HUES6 (cell line): ENCODE measurements around the gene ZNF700.
"Not testable (repeated sequence)": the region's sequence is repeated elsewhere in the genome, so short reads cannot be mapped to it uniquely, and the experiment has no call there.

Source experiments
- H3K27ac ChIP-seq: 2 replicates; pipeline ENCODE4 v1.7.0; 2013; ENCODE audit warnings: low read depth, mild to moderate bottlenecking, low read length, inconsistent platforms
- H3K27me3 ChIP-seq: 2 replicates; pipeline ENCODE4 v1.6.1; 2013; ENCODE audit warnings: low read length; ENCODE audit not compliant: control insufficient read depth, insufficient read depth
- H3K36me3 ChIP-seq: 2 replicates; pipeline ENCODE4 v1.6.1; 2013; ENCODE audit warnings: low read length; ENCODE audit not compliant: control insufficient read depth, insufficient read depth
- H3K4me1 ChIP-seq: 2 replicates; pipeline ENCODE4 v1.6.1; 2013; ENCODE audit warnings: low read length; ENCODE audit not compliant: control insufficient read depth, insufficient read depth
- H3K4me3 ChIP-seq: 2 replicates; pipeline ENCODE4 v1.5.1; 2013; ENCODE audit warnings: low read depth, low read length
- H3K9ac ChIP-seq: one replicate; pipeline ENCODE4 v1.6.1; 2013; ENCODE audit warnings: mild to moderate bottlenecking, low read length
- H3K9me3 ChIP-seq: 2 replicates; pipeline ENCODE4 v1.6.1; 2013; ENCODE audit warnings: low read depth, low read length; ENCODE audit not compliant: control insufficient read depth, insufficient read depth

ZNF700 gene

GRCh38 chr19:11924886-11925650 is at the start of gene ZNF700:
TSS of gene ZNF700 (plus strand) at chr19:11925107. CDS start at chr19:11925211, 104 bp downstream.
- no peaks in the 10 kb centered on the region for H3K27me3 ChIP-seq
- H3K36me3 ChIP-seq, result no peaks in the 10 kb centered on the region
- peaks cover 40% of the 10 kb centered on the region; the same call in 1 of the 2 replicates for H3K9me3 ChIP-seq
- peak within 1 kb of the TSS; percentile 65; the same call in 1 of the 2 replicates for H3K4me3 ChIP-seq
- no peak within 1 kb of the TSS for H3K9ac ChIP-seq
- H3K4me1 ChIP-seq, result peaks cover 3% of the 10 kb centered on the region; the same call in 1 of the 2 replicates
- H3K27ac ChIP-seq, result peak within 1 kb of the TSS; percentile 22; the same call in 1 of the 2 replicates

GRCh38 chr19:11879687-11880266 is 45.1 kb upstream of the ZNF700 start:
- not testable (repeated sequence) for H3K4me3 ChIP-seq, H3K4me1 ChIP-seq, H3K9ac ChIP-seq, H3K27me3 ChIP-seq, H3K36me3 ChIP-seq, H3K27ac ChIP-seq
- H3K9me3 ChIP-seq, result peaks cover 36% of the 10 kb centered on the region

- Histone ChIP-seq H3K9me3 (peaks cover 33% of the 10 kb centered on the region), H3K27me3 (no peaks in the 10 kb centered on the region), H3K36me3 (no peaks in the 10 kb centered on the region), H3K4me1 (no peaks in the 10 kb centered on the region), H3K9ac (no peak overlapping the region), H3K4me3 (no peak overlapping the region), H3K27ac (no peak overlapping the region)
Observed at GRCh38 chr19:11880598-11880997, 44.3 kb upstream of the ZNF700 start.

DNA sequence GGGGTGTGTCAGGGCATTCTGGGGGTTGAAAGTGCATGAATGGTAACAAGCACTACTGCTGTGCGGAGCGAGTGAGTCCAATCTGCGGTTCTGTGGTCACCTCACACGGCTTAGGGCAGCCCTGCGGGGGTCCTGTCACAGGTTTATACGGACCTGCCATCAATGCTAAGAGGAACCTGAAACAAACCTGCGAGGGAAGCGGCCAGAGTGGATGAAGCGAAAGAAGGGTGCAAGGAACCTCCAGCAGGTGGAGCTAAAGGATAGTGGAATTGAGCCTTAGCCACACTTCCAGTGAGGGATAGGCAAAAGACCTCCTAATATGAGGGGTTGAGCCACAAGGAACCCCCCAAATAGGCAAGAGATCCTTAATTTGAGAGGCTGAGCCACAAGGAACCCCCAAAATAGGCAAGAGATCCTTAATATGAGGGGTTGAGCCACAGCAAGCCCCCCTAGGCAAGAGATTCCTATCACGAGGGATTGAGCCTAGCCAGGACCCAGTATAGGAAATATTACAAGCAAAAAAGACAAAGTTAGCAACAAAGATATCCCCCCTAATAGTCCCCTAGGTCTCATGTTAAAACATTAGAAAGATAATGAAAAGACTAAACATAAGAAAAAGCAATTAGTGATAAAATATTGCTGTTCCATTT is 43.6 kb upstream of the ZNF700 start:
- Histone ChIP-seq H3K36me3 (no peaks in the 10 kb centered on the region), H3K9ac (no peak overlapping the region), H3K27ac (no peak overlapping the region), H3K4me1 (no peaks in the 10 kb centered on the region), H3K4me3 (no peak overlapping the region), H3K9me3 (peaks cover 33% of the 10 kb centered on the region), H3K27me3 (no peaks in the 10 kb centered on the region)

DNA sequence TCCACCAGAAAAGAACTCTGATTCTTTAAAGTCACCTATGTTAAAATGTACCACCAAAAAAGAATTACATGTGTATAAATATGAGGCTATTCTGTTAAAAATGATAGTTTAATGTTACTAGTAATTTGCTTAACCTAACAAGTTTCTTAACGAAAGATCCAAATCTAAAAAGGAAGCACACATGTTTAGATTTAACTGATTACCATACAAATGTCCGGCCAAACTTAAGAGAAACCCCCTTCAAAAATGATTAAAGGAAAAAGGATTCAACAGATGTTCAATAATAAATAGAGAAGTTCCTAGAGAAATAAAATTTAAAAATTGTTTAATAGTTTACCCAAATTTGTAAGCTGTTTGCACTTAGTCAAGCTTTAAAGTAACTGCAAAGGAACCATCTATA is 42.3 kb upstream of the ZNF700 start:
- Histone ChIP-seq H3K9me3 (peaks cover 36% of the 10 kb centered on the region), H3K4me1 (peaks cover 3% of the 10 kb centered on the region; the same call in 1 of the 2 replicates), H3K36me3 (no peaks in the 10 kb centered on the region), H3K4me3 (no peak overlapping the region), H3K27me3 (no peaks in the 10 kb centered on the region), H3K27ac (no peak overlapping the region), H3K9ac (no peak overlapping the region)

DNA sequence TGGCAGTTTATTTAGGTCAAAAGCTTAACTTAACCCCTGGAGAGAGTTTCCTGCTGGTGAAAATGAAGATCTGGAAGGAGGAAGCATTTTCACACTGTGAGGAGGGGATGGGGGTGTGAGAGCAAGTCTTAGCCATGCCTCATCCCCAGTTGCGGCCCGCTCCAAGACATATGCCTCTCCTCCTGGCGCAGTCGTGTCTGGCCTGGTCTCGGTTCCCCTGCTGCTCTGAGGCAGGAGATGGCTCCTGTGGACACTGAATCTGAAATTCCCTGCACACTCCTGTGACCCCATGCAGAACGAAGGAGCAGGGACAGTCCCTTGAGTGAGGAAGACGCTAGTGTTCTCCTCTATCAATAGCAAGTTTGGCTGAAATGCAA is 37.7 kb upstream of the ZNF700 start:
- Histone ChIP-seq H3K36me3 (no peaks in the 10 kb centered on the region), H3K27ac (no peak overlapping the region), H3K4me1 (peaks cover 3% of the 10 kb centered on the region; the same call in 1 of the 2 replicates), H3K9me3 (peaks cover 30% of the 10 kb centered on the region), H3K27me3 (no peaks in the 10 kb centered on the region), H3K4me3 (peak overlapping the region; percentile 58; the same call in 1 of the 2 replicates), H3K9ac (no peak overlapping the region)

DNA sequence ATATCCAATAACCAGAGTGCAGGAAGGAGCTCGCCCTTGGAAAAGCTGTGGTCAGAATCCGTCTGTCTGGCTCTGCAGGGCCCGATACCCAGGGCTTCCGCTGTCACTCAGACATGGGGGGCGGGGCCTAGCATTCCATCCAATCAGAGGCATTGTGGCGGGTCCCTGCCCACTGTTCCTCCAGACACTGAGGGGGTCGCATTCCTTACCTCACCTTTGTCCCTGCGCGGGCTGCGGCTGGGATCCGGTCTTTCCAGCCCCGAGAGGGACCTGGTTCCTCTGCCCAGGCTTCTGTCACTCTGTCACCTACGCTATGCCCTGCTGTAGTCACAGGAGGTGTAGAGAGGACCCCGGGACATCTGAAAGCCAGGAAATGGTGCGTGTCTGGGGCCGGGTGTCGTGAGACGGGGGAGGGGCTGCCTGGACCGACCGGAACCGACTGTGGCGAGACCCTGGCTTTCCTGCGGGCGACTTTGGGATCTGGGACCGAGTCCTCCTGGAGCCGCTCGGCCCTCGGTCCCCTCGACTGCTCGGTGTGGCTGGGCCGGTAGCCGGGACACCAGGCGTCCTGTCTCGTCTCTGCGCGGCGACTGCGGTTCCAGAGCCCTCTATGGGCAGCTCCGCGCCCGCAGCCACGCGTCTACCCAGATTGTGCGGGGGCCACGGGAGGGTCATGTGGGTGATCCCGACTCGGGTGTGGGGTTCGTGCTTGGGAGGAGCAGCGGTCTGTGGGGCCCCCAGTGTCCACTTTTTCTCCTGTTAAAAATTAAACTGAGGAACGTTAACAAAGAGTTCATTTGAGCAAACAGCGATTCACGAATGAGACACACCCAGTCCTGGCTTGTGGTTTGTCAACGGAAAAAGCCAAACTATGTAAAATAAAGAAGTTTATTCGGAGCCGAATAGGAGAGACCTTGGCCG is 37.0 kb upstream of the ZNF700 start, which contains the start of gene ZNF69:
TSS of gene ZNF69 (plus strand) at position 172 of the 921 bp plus-strand sequence. CDS start at position 314, 142 bp downstream.
- Histone ChIP-seq H3K27me3 (no peaks in the 10 kb centered on the region), H3K27ac (no peak within 1 kb of the TSS), H3K9me3 (peaks cover 33% of the 10 kb centered on the region), H3K36me3 (no peaks in the 10 kb centered on the region), H3K4me1 (peaks cover 3% of the 10 kb centered on the region; the same call in 1 of the 2 replicates), H3K4me3 (peak within 1 kb of the TSS; percentile 58; the same call in 1 of the 2 replicates), H3K9ac (no peak within 1 kb of the TSS)

- not testable (repeated sequence) for H3K36me3 ChIP-seq, H3K27ac ChIP-seq, H3K27me3 ChIP-seq, H3K9ac ChIP-seq, H3K4me1 ChIP-seq, H3K4me3 ChIP-seq
- peaks cover 41% of the 10 kb centered on the region for H3K9me3 ChIP-seq
Observed at GRCh38 chr19:11889901-11890300, 35.0 kb upstream of the ZNF700 start.

DNA sequence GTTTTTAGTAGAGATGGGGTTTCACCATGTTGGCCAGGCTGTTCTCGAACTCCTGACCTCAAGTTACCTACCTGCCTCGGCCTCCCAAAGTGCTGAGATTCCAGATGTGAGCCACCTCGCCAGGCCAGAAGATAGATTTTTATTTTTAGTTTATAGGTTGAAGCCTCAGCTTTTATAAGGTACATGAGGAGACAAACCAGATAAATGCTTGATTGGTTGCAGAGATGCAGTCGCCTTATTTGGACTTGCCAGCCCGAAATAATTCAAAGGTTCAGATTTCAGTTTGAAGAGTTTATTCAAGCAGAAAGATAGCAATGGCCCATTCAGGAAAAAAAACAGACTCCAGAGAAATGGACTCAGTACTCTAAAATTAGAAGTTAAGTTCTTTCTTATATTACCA is 34.3 kb upstream of the ZNF700 start:
- peaks cover 3% of the 10 kb centered on the region; the same call in 1 of the 2 replicates for H3K4me1 ChIP-seq
- H3K4me3 ChIP-seq, result no peak overlapping the region
- no peaks in the 10 kb centered on the region; the same call in 1 of the 2 replicates for H3K36me3 ChIP-seq
- no peaks in the 10 kb centered on the region for H3K27me3 ChIP-seq
- peaks cover 44% of the 10 kb centered on the region for H3K9me3 ChIP-seq
- no peak overlapping the region for H3K9ac ChIP-seq
- no peak overlapping the region for H3K27ac ChIP-seq

DNA sequence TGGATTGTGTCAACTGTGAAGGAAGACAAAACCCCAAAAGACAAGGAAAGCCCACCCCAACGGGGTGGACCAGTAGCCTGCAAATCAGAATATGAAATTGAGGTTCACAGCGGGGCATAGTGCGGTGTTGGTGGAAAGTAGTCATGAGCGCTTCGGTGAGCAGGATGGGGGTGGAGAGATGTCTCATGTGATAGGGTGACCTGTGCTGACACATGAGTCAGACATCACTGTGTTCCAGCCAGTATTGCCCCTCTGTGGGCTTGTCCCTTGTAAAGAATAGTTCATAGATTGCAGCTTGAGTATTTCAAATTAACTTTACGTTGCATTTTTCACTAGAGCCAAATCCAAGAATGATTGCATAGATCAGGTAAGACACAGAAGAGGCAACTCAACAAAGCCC is 30.1 kb upstream of the ZNF700 start:
- H3K4me1 ChIP-seq, result no peaks in the 10 kb centered on the region
- no peaks in the 10 kb centered on the region for H3K27me3 ChIP-seq
- no peaks in the 10 kb centered on the region; the same call in 1 of the 2 replicates for H3K36me3 ChIP-seq
- no peak overlapping the region for H3K9ac ChIP-seq
- H3K27ac ChIP-seq, result no peak overlapping the region
- peaks cover 51% of the 10 kb centered on the region for H3K9me3 ChIP-seq
- H3K4me3 ChIP-seq, result no peak overlapping the region
